ENCODE measurements around the gene TM9SF4. TPM values are rescaled to one million over a fixed set of nuclear protein-coding genes. Genes with fewer than 3 reads are reported as not detected.

TM9SF4 gene
- total and polyA plus RNA-seq, 2 of the 8 experiments (the other 6 are each of a cell fraction or from before 2014, with no cell fraction given) = 38.4 to 68.7 TPM

GRCh38 chr20:32159766-32160221, 50.3 kb downstream of the TM9SF4 start:
- ChIA-PET POLR2A (ENCODE audit: partially characterized antibody) (interaction anchor here (0.6 kb wide), 1 partner anchor 314 kb away, joined by 3 read pairs; no protein-coding TSS in a partner anchor), CTCF (ENCODE audit: partially characterized antibody) (interaction anchor here (1.3 to 1.4 kb wide), 2 partner anchors 21 to 81 kb away, joined by 3 to 4 read pairs; no protein-coding TSS in a partner anchor)
- Histone ChIP-seq H3K4me1 (replicated peaks in 1 of 4; ENCODE audit: control insufficient read depth in 3 of 4, insufficient read depth in 4 of 4, low read length in 3 of 4) (peaks cover 0 to 2% (median 0%) of the 10 kb centered on the region in 4 experiments; a peak in 2 of 7 replicates), H2AK5ac (ENCODE audit: low read depth, low read length) (no peak overlapping the region), H3K36me3 (ENCODE audit: control insufficient read depth in 2 of 4, insufficient read depth in 4 of 4, low read length in 3 of 4) (peaks cover 26 to 55% (median 51%) of the 10 kb centered on the region in 4 experiments), H2BK15ac (ENCODE audit: low read length) (no peak overlapping the region), H2BK12ac (ENCODE audit: low read depth, low read length) (no peak overlapping the region), H4K5ac (ENCODE audit: insufficient read length, low read depth, low read length) (no peak overlapping the region), H3K23ac (ENCODE audit: insufficient read length) (no peak overlapping the region), H3K27me3 (replicated peaks in 1 of 4; ENCODE audit: control insufficient read depth in 3 of 4, extremely low read depth in 1 of 4, insufficient read depth in 3 of 4, low read length in 3 of 4) (no peaks in the 10 kb centered on the region), H4K20me1 (replicated peaks in 1 of 2; ENCODE audit: control insufficient read depth in 1 of 2, insufficient read depth in 2 of 2, low read length in 2 of 2) (peaks cover 3 to 5% of the 10 kb centered on the region in 2 experiments), H3K4me2 (ENCODE audit: insufficient read depth in 1 of 2, low read depth in 2 of 2, low read length in 2 of 2) (no peak overlapping the region), H3K79me1 (ENCODE audit: low read depth, low read length) (no peaks in the 10 kb centered on the region), H3K9me3 (ENCODE audit: insufficient read depth in 2 of 2, low read depth in 1 of 2, low read length in 1 of 2) (no peaks in the 10 kb centered on the region), H2BK20ac (ENCODE audit: low read length) (no peak overlapping the region), H3K79me2 (ENCODE audit: control insufficient read depth in 1 of 2, insufficient read depth in 2 of 2, low read length in 2 of 2) (no peaks in the 10 kb centered on the region), H3K27ac (ENCODE audit: low read depth, low read length) (no peak overlapping the region), H3K18ac (ENCODE audit: extremely low read depth, low read length) (no peak overlapping the region), H2BK120ac (replicated peaks; ENCODE audit: low read depth, low read length) (no peak overlapping the region), H3K56ac (replicated peaks; ENCODE audit: insufficient read length, low read depth, low read length) (no peak overlapping the region), H3K4me3 (ENCODE audit: extremely low read depth in 1 of 4, insufficient read depth in 2 of 4, low read depth in 3 of 4, low read length in 4 of 4) (no peak overlapping the region), H3K14ac (ENCODE audit: insufficient read length) (no peak overlapping the region), H3K9ac (replicated peaks in 1 of 4; ENCODE audit: extremely low read depth in 1 of 4, low read depth in 3 of 4, low read length in 3 of 4) (no peak overlapping the region; a peak in 1 of 7 replicates), H2BK5ac (ENCODE audit: low read depth, low read length) (no peak overlapping the region), H3K4ac (replicated peaks; ENCODE audit: insufficient read length, low read depth, low read length) (no peak overlapping the region), H4K8ac (ENCODE audit: extremely low read depth, insufficient read depth, low read length) (no peak overlapping the region), H3K23me2 (ENCODE audit: low read depth, low read length) (no peaks in the 10 kb centered on the region), H4K91ac (replicated peaks; ENCODE audit: insufficient read length, low read length) (no peak overlapping the region), H2AFZ (ENCODE audit: low read length) (no peak overlapping the region)
- WGBS, 2 experiments (ENCODE audit: extremely low coverage in 1 of 2, insufficient coverage in 1 of 2, insufficient read length in 1 of 2, insufficient replicate concordance in 2 of 2, low coverage in 1 of 2, low lambda C conversion rate in 2 of 2, missing lambda C conversion rate in 1 of 2) = 83% methylated on average over 5 of the region's 5 CpGs; no CpG with 5 or more reads in 1 of the 2 experiments
- DNase-seq (ENCODE audit: low read depth in 1 of 2, low spot score in 2 of 2) (no peak), FAIRE-seq (no peak)
- TF ChIP-seq ATF3 (IDR thresholded peaks at IDR 0.05; ENCODE audit: insufficient read depth, low read depth, low read length) (no peak), EZH2 (IDR thresholded peaks at IDR 0.05; ENCODE audit: low read depth, low read length, severe bottlenecking) (no peak), JUND (IDR thresholded peaks at IDR 0.05; ENCODE audit: low read length) (no peak), CHD1 (IDR thresholded peaks at IDR 0.05; ENCODE audit: low read depth, low read length) (no peak), SRF (IDR thresholded peaks at IDR 0.05; ENCODE audit: low read depth, low read length) (no peak), RBBP5 (IDR thresholded peaks at IDR 0.05; ENCODE audit: borderline replicate concordance, low read depth, low read length) (no peak), RAD21 (IDR thresholded peaks at IDR 0.05 in 1 of 2, conservative IDR thresholded peaks at IDR 0.05 in 1 of 2; ENCODE audit: low read depth in 2 of 2, low read length in 2 of 2) (no peak), CHD2 (IDR thresholded peaks at IDR 0.05; ENCODE audit: low read length) (no peak)

Measured in H1 (cell line).